Smooth muscle cell (in vitro differentiated cells): ENCODE data around the gene SECISBP2L. TPM values are rescaled to one million over a fixed set of nuclear protein-coding genes. Genes with fewer than 3 reads are reported as not detected.

Experiments used
- DNase-seq: peaks from one replicate; lab custom pipeline; 2025; ENCODE audit not compliant: unreplicated experiment; lab: John Stamatoyannopoulos, UW
- H2AFZ ChIP-seq: fragments of 200-600 bp; sonication (generic); 2 replicates; pipeline ENCODE4 v1.6.0; 2016; ENCODE audit warnings: antibody characterized with exemption, low read depth, mild to moderate bottlenecking
- H3F3A ChIP-seq: fragments of 200-600 bp; sonication (generic); 2 replicates; pipeline ENCODE4 v1.6.0; 2017; ENCODE audit warnings: antibody characterized with exemption, low read depth
- H3K27ac ChIP-seq: fragments of 200-600 bp; sonication (generic); 2 replicates; pipeline ENCODE4 v1.5.1; 2016; ENCODE audit warnings: low read depth, mild to moderate bottlenecking
- H3K27me3 ChIP-seq: fragments of 200-600 bp; sonication (generic); 2 replicates; pipeline ENCODE4 v1.6.1; 2016; ENCODE audit warnings: low read depth, mild to moderate bottlenecking
- H3K36me3 ChIP-seq: fragments of 200-600 bp; sonication (generic); 2 replicates; pipeline ENCODE4 v1.5.1; 2016; ENCODE audit warnings: low read depth
- H3K4me1 ChIP-seq: fragments of 200-600 bp; sonication (generic); 2 replicates; pipeline ENCODE4 v1.5.1; 2016; ENCODE audit warnings: low read depth
- H3K4me2 ChIP-seq: fragments of 200-600 bp; sonication (generic); 2 replicates; pipeline ENCODE4 v1.6.0; 2016; ENCODE audit warnings: mild to moderate bottlenecking
- H3K4me3 ChIP-seq: fragments of 200-600 bp; sonication (generic); 2 replicates; pipeline ENCODE4 v1.5.1; 2016; ENCODE audit warnings: mild to moderate bottlenecking
- H3K79me2 ChIP-seq: fragments of 200-600 bp; sonication (generic); 2 replicates; pipeline ENCODE4 v1.6.0; 2016; ENCODE audit warnings: low read depth, mild to moderate bottlenecking
- H3K9ac ChIP-seq: fragments of 200-600 bp; sonication (generic); 2 replicates; pipeline ENCODE4 v1.6.0; 2016; ENCODE audit warnings: low read depth
- H3K9me3 ChIP-seq: fragments of 200-600 bp; sonication (generic); replicated peaks from 2 replicates; pipeline ENCODE4 v1.5.1; 2016; ENCODE audit warnings: low read depth
- H4K20me1 ChIP-seq: fragments of 200-600 bp; sonication (generic); 2 replicates; pipeline ENCODE4 v1.6.0; 2016; ENCODE audit warnings: low read depth
- CTCF ChIP-seq: fragments of 200-600 bp; sonication (generic); IDR thresholded peaks from 2 replicates; pipeline ENCODE4 v1.5.1; 2017; ENCODE audit warnings: borderline replicate concordance, mild to moderate bottlenecking, antibody characterized with exemption; ENCODE audit not compliant: insufficient read depth, poor library complexity, severe bottlenecking
- WGBS: methylation state at CpG from one replicate; pipeline ENCODE4 v1.1.7; 2016; ENCODE audit warnings: low lambda C conversion rate; 5-methylcytosine and 5-hydroxymethylcytosine counted together
- polyA plus RNA-seq: library from polyadenylated mRNA; unstranded; fragments of >200 nt; fragmentation: Nextera tagmentation; extraction: Ambion mirVana; gene quantifications from 2 replicates; pipeline ENCODE4 v1.2.1, GENCODE V29; 2016
- total RNA-seq: library from RNA; depleted of rRNA; stranded (reverse); fragments of >200 nt; gene quantifications from 2 replicates; pipeline ENCODE4 v1.2.3, GENCODE V29; 2014

Gene SECISBP2L
- total and polyA plus RNA-seq, 2 experiments from 2014 or later, result 13.7 to 24.0 TPM

- TF ChIP-seq CTCF, result no peak
These were observed 99.4 kb downstream of the SECISBP2L start for GRCh38 chr15:48946840-48947187.

GRCh38 chr15:48946074-48946839, 100.0 kb downstream of the SECISBP2L start:
- Histone ChIP-seq H3K27ac (no peak overlapping the region), H3K4me1 (no peaks in the 10 kb centered on the region), H3K9ac (no peak overlapping the region), H3K9me3 (no peaks in the 10 kb centered on the region), H3K27me3 (no peaks in the 10 kb centered on the region), H4K20me1 (no peaks in the 10 kb centered on the region), H3K79me2 (no peaks in the 10 kb centered on the region), H3F3A (peaks cover 6% of the 10 kb centered on the region), H3K4me3 (no peak overlapping the region), H2AFZ (no peak overlapping the region), H3K4me2 (no peak overlapping the region), H3K36me3 (no peaks in the 10 kb centered on the region)
- DNase-seq, result no peak
- TF ChIP-seq CTCF, result no peak
- 42% methylated on average over 5 of the region's 5 CpGs for WGBS

More at GRCh38 chr15:48946840-48947187, 99.4 kb downstream of the SECISBP2L start:
- H2AFZ ChIP-seq, result no peak overlapping the region
- no peaks in the 10 kb centered on the region for H3K36me3 ChIP-seq
- no peak for DNase-seq
- H3K27me3 ChIP-seq, result no peaks in the 10 kb centered on the region
- no peaks in the 10 kb centered on the region for H3K9me3 ChIP-seq
- H3K79me2 ChIP-seq, result no peaks in the 10 kb centered on the region
- H3K4me2 ChIP-seq, result no peak overlapping the region
- H3K9ac ChIP-seq, result no peak overlapping the region
- no peak overlapping the region for H3K4me3 ChIP-seq
- no peaks in the 10 kb centered on the region for H3K4me1 ChIP-seq
- WGBS, result 93% methylated on average over 1 of the region's 1 CpG
- no peak overlapping the region for H3K27ac ChIP-seq
- peaks cover 6% of the 10 kb centered on the region for H3F3A ChIP-seq
- no peaks in the 10 kb centered on the region for H4K20me1 ChIP-seq

DNA sequence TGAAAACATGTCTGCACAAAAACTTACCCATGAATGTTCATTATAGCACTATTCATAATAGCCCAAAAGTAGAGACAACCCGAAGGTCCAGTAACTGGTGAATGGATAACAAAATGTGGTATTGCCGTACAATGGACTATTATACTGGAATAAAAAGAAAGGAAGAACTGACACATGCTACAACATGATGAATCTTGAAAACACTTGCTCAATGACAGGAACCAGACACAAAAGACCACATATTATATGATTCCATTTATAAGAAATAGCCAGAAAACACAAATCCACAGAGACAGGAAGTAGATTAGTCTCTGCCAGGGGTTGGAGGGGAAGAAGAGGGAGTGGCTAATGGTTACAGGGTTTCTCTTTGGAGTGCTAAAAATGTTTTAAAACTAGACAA, 100.9 kb downstream of the SECISBP2L start:
- no peak overlapping the region for H3K27ac ChIP-seq
- no peak overlapping the region for H3K9ac ChIP-seq
- no peak overlapping the region for H3K4me3 ChIP-seq
- H3K27me3 ChIP-seq, result no peaks in the 10 kb centered on the region
- TF ChIP-seq CTCF, result no peak
- H3F3A ChIP-seq, result peaks cover 6% of the 10 kb centered on the region
- H3K4me1 ChIP-seq, result no peaks in the 10 kb centered on the region
- DNase-seq, result no peak
- no peaks in the 10 kb centered on the region for H3K9me3 ChIP-seq
- H3K79me2 ChIP-seq, result no peaks in the 10 kb centered on the region
- no peaks in the 10 kb centered on the region for H3K36me3 ChIP-seq
- no peak overlapping the region for H2AFZ ChIP-seq
- 97% methylated on average over 2 of the region's 2 CpGs for WGBS
- no peaks in the 10 kb centered on the region for H4K20me1 ChIP-seq
- H3K4me2 ChIP-seq, result no peak overlapping the region

DNA sequence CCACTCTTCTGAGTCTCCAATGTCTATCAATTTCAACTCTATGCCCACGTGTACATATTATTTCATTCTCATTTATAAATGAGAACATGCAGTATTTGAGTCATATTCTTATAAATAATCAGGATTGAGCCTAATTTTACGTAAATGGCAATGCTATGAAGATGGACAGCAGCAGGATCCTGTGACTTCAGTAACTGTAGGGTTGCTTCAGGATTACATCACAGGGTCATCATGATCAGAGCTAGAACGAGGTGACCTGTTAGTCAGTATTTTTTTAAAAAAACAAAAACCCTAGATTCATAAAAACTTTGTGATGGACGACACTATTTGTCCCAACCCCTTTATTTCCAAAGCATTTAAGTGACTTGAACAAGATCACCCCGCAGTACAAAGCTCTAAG, 104.3 kb downstream of the SECISBP2L start:
- H3K27me3 ChIP-seq, result no peaks in the 10 kb centered on the region
- no peak overlapping the region for H3K9ac ChIP-seq
- no peaks in the 10 kb centered on the region for H3K4me1 ChIP-seq
- no peak for DNase-seq
- H3F3A ChIP-seq, result peaks cover 11% of the 10 kb centered on the region
- 87% methylated on average over 5 of the region's 5 CpGs for WGBS
- no peak for TF ChIP-seq CTCF
- no peak overlapping the region for H2AFZ ChIP-seq
- H3K9me3 ChIP-seq, result no peaks in the 10 kb centered on the region
- H3K36me3 ChIP-seq, result no peaks in the 10 kb centered on the region
- H4K20me1 ChIP-seq, result no peaks in the 10 kb centered on the region
- H3K4me3 ChIP-seq, result no peak overlapping the region
- no peak overlapping the region for H3K4me2 ChIP-seq
- no peak overlapping the region for H3K27ac ChIP-seq
- no peaks in the 10 kb centered on the region for H3K79me2 ChIP-seq
